B cell (primary cell): Measurements from ENCODE around the gene CPN1.

Experiments
- CTCF ChIP-seq: fragments of 200-600 bp; IDR thresholded peaks from one replicate; pipeline ENCODE4 v1.8.0; 2022; ENCODE audit warnings: antibody characterized with exemption, mild to moderate bottlenecking
- EZH2 ChIP-seq: IDR thresholded peaks from 2 replicates; pipeline ENCODE4 v1.6.1; 2012; ENCODE audit warnings: borderline replicate concordance, low read depth, mild to moderate bottlenecking, moderate library complexity, low read length; ENCODE audit not compliant: insufficient read depth, poor library complexity, severe bottlenecking

- TF ChIP-seq CTCF (no peak), EZH2 (no peak)
Measured at GRCh38 chr10:100045592-100045991, 36.1 kb downstream of the CPN1 start.
